CD4-positive, alpha-beta memory T cell (primary cell): ENCODE data around the gene QRICH1. TPM values are rescaled to one million over a fixed set of nuclear protein-coding genes. Genes with fewer than 3 reads are reported as not detected.

Source experiments
- CTCF ChIA-PET: fragments of 350-600 bp; sonication (Branson Sonifier 250); formaldehyde crosslinking; loops from one replicate; lab custom pipeline; 2021; ENCODE audit warnings: inconsistent platforms; ENCODE audit not compliant: partially characterized antibody; lab: Charles Lee
- POLR2A ChIA-PET: fragments of 350-600 bp; sonication (Branson Sonifier 250); formaldehyde crosslinking; loops from one replicate; lab custom pipeline; 2021; ENCODE audit not compliant: partially characterized antibody; lab: Charles Lee
- DNase-seq, 5 donors: peaks; one replicate each; pipeline versions ENCODE4 v3.0.0 to v3.0.0-alpha.2; 2020 to 2022; ENCODE audit warnings: mixed read lengths in 1 of 5
- H3K27ac ChIP-seq: one replicate; pipeline ENCODE4 v1.7.0; 2013; ENCODE audit warnings: low read depth, low read length
- H3K27me3 ChIP-seq: 2 replicates; pipeline ENCODE4 v1.7.0; 2013; ENCODE audit warnings: mild to moderate bottlenecking, low read length, moderate library complexity; ENCODE audit not compliant: insufficient read depth
- H3K36me3 ChIP-seq: 2 replicates; pipeline ENCODE4 v1.7.0; 2013; ENCODE audit warnings: mild to moderate bottlenecking, low read length, moderate library complexity; ENCODE audit not compliant: insufficient read depth
- H3K4me1 ChIP-seq: 2 replicates; pipeline ENCODE4 v1.7.0; 2013; ENCODE audit warnings: mild to moderate bottlenecking, low read length, moderate library complexity; ENCODE audit not compliant: insufficient read depth
- H3K4me3 ChIP-seq, 2 donors: one replicate each; pipeline ENCODE4 v1.7.0; 2013; ENCODE audit warnings: low read length in 2 of 2, mild to moderate bottlenecking in 1 of 2
- H3K9me3 ChIP-seq, 2 donors: one replicate each; pipeline ENCODE4 v1.7.0; 2013; ENCODE audit warnings: low read length in 2 of 2, control low read depth in 1 of 2; ENCODE audit not compliant: control insufficient read depth in 1 of 2
- H3K27ac Mint-ChIP-seq, 7 donors: one replicate each; pipeline ENCODE4 v1.8.0; 2020 to 2021; ENCODE audit warnings: mixed read lengths in 7 of 7, mild to moderate bottlenecking in 6 of 7, inconsistent platforms in 3 of 7, moderate library complexity in 3 of 7
- H3K27me3 Mint-ChIP-seq, 2 donors: one replicate each; pipeline ENCODE4 v1.8.0; 2020 to 2021; ENCODE audit warnings: mixed read lengths in 2 of 2
- H3K36me3 Mint-ChIP-seq, 2 donors: one replicate each; pipeline ENCODE4 v1.8.0; 2020 to 2021; ENCODE audit warnings: mixed read lengths in 2 of 2, inconsistent platforms in 1 of 2, mild to moderate bottlenecking in 1 of 2
- H3K4me1 Mint-ChIP-seq, 4 donors: one replicate each; pipeline ENCODE4 v1.8.0; 2020 to 2021; ENCODE audit warnings: mixed read lengths in 4 of 4, mild to moderate bottlenecking in 1 of 4
- H3K4me3 Mint-ChIP-seq, 8 donors: one replicate each; pipeline ENCODE4 v1.8.0; 2020 to 2021; ENCODE audit warnings: mixed read lengths in 8 of 8, mild to moderate bottlenecking in 7 of 8, moderate library complexity in 6 of 8, inconsistent platforms in 3 of 8
- H3K9me3 Mint-ChIP-seq, 8 donors: one replicate each; pipeline ENCODE4 v1.8.0; 2020 to 2021; ENCODE audit warnings: mixed read lengths in 8 of 8, mild to moderate bottlenecking in 5 of 8, inconsistent platforms in 3 of 8, moderate library complexity in 1 of 8
- intact Hi-C: fragments of 100-400 bp; cut with micrococcal nuclease; formaldehyde crosslinking; loops from one replicate; pipeline ENCODE4 v1.15.1; 2023
- polyA plus RNA-seq, 2 donors: library from polyadenylated mRNA; unstranded; fragments of 300-500 nt; fragmentation: Illumina TruSeq; gene quantifications; one replicate each; pipeline ENCODE4 v1.2.3, GENCODE V29; 2021
- total RNA-seq, 2 experiments: library from RNA; stranded (reverse); gene quantifications; one replicate each; pipeline ENCODE4 v1.2.3, GENCODE V29; 2021

QRICH1 gene
- total and polyA plus RNA-seq, 4 experiments from 2014 or later = 18.6 to 177 (median 102) TPM

GRCh38 chr3:49092938-49093852, 676 bp downstream of the QRICH1 start:
- H3K9me3 Mint-ChIP-seq = no peaks in the 10 kb centered on the region
- Histone ChIP-seq H3K27me3 (no peaks in the 10 kb centered on the region), H3K4me3 (peak overlapping the region; percentile 37 to 90), H3K4me1 (peaks cover 55% of the 10 kb centered on the region), H3K27ac (peak overlapping the region; percentile 87), H3K36me3 (peaks cover 10% of the 10 kb centered on the region), H3K9me3 (no peaks in the 10 kb centered on the region)
- peak; percentile 81 to 84 (median 83) for DNase-seq
- H3K36me3 Mint-ChIP-seq = peaks cover 6 to 40% of the 10 kb centered on the region in 2 donors
- peaks cover 21 to 52% (median 38%) of the 10 kb centered on the region in 4 donors for H3K4me1 Mint-ChIP-seq
- H3K4me3 Mint-ChIP-seq = peak overlapping the region; percentile 91 to 96 (median 96)
- POLR2A ChIA-PET = interaction anchor here (0.7 to 5.4 kb wide), 45 partner anchors 8 to 1930 kb away, joined by 3 to 122 read pairs (median 6); partner anchors contain the start of genes CCDC71, CELSR3, DAG1 and DALRD3
- CTCF ChIA-PET = interaction anchor here (0.6 to 4.3 kb wide), 15 partner anchors 11 to 369 kb away, joined by 3 to 38 read pairs (median 6); partner anchors contain the start of genes IMPDH2, KLHDC8B, NDUFAF3 and P4HTM
- peak overlapping the region; percentile 93 to 98 (median 95) for H3K27ac Mint-ChIP-seq
- no peaks in the 10 kb centered on the region for H3K27me3 Mint-ChIP-seq
- intact Hi-C loops = loop anchor here (2.0 kb wide), 1 partner anchor 64 kb away; the partner anchor contains the start of gene IMPDH2

- H3K27ac ChIP-seq = no peak overlapping the region
- no peaks in the 10 kb centered on the region for H3K27me3 ChIP-seq
- no peaks in the 10 kb centered on the region for H3K9me3 ChIP-seq
- peaks cover 11 to 26% of the 10 kb centered on the region in 2 donors for H3K36me3 Mint-ChIP-seq
- intact Hi-C loops = no loop called here
- no peak for DNase-seq
- POLR2A ChIA-PET = interaction anchor here (0.7 to 0.9 kb wide), 2 partner anchors 10 to 21 kb away, joined by 3 to 4 read pairs; no protein-coding TSS in a partner anchor
- H3K27ac Mint-ChIP-seq = no peak overlapping the region
- CTCF ChIA-PET = interaction anchor here (0.6 kb wide), 1 partner anchor 94 kb away, joined by 3 read pairs; no protein-coding TSS in a partner anchor
- H3K36me3 ChIP-seq = peaks cover 16% of the 10 kb centered on the region
- H3K4me3 Mint-ChIP-seq = no peak overlapping the region
- H3K4me1 ChIP-seq = peaks cover 29% of the 10 kb centered on the region
- H3K4me1 Mint-ChIP-seq = peaks cover 8 to 18% (median 16%) of the 10 kb centered on the region in 4 donors
- H3K9me3 Mint-ChIP-seq = no peaks in the 10 kb centered on the region
- H3K4me3 ChIP-seq = no peak overlapping the region
- H3K27me3 Mint-ChIP-seq = no peaks in the 10 kb centered on the region
Observed at GRCh38 chr3:49081429-49081828, 12.4 kb downstream of the QRICH1 start.

DNA sequence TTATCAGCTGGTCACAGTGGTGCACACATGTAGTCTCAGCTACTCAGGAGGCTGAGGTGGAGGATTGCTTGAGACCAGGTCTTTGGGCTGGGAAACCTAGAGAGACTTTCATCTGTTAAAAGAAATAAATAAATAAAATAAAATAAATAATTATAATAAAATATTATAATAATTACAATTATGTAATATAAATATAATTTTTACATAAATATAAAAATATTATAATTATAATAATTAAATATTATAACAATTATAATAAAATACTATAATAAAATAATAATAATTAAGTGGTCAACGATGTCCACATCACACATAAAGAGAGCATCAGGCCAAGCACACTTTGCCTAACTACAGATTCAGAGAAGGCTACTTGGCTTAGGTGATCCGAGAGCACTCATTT, 14.6 kb downstream of the QRICH1 start:
- no peak overlapping the region for H3K27ac Mint-ChIP-seq
- peaks cover 29% of the 10 kb centered on the region for H3K36me3 ChIP-seq
- H3K9me3 ChIP-seq = no peaks in the 10 kb centered on the region
- H3K27me3 ChIP-seq = no peaks in the 10 kb centered on the region
- no peak overlapping the region for H3K4me3 ChIP-seq
- peaks cover 19 to 32% of the 10 kb centered on the region in 2 donors for H3K36me3 Mint-ChIP-seq
- DNase-seq = no peak
- ChIA-PET POLR2A (interaction anchor here (1.3 to 2.9 kb wide), 2 partner anchors 8 to 15 kb away, joined by 3 to 14 read pairs; partner anchors contain the start of gene QRICH1), CTCF (no interaction called here)
- H3K27ac ChIP-seq = no peak overlapping the region
- peaks cover 21% of the 10 kb centered on the region for H3K4me1 ChIP-seq
- H3K4me3 Mint-ChIP-seq = no peak overlapping the region
- no peaks in the 10 kb centered on the region for H3K9me3 Mint-ChIP-seq
- H3K27me3 Mint-ChIP-seq = no peaks in the 10 kb centered on the region
- peaks cover 8 to 18% (median 15%) of the 10 kb centered on the region in 4 donors for H3K4me1 Mint-ChIP-seq
- intact Hi-C loops = no loop called here

DNA sequence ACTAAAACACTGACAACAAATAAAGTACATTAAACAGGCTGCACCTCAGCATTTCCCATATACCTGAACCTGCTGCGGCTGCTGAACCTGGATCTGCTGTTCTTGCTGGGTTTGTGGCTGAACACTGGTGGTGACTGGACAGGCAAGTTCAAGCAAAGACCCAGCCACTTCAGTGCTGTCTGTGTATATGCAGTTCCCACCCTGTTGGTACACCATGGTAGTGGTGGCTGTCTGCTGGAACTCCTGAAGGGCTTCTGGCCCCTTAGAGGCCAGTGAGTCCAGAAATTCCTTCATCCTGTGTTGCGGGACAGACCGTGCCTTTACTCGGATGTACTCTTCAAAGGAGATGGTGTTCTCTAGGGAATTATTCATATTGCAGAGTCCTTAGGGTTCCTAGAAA, 17.2 kb downstream of the QRICH1 start:
- ChIA-PET POLR2A (no interaction called here), CTCF (interaction anchor here (0.8 kb wide), 1 partner anchor 12 kb away, joined by 3 read pairs; no protein-coding TSS in a partner anchor)
- H3K27ac Mint-ChIP-seq = peak overlapping the region in 1 of 7 donors; percentile 42
- H3K4me3 Mint-ChIP-seq = no peak overlapping the region
- intact Hi-C loops = no loop called here
- Histone ChIP-seq H3K36me3 (peaks cover 48% of the 10 kb centered on the region), H3K4me3 (no peak overlapping the region), H3K27ac (no peak overlapping the region), H3K9me3 (no peaks in the 10 kb centered on the region), H3K27me3 (no peaks in the 10 kb centered on the region), H3K4me1 (peaks cover 13% of the 10 kb centered on the region)
- H3K27me3 Mint-ChIP-seq = no peaks in the 10 kb centered on the region
- H3K9me3 Mint-ChIP-seq = no peaks in the 10 kb centered on the region
- H3K4me1 Mint-ChIP-seq = peaks cover 8 to 18% (median 13%) of the 10 kb centered on the region in 4 donors
- no peak for DNase-seq
- peaks cover 34 to 54% of the 10 kb centered on the region in 2 donors for H3K36me3 Mint-ChIP-seq

- Histone ChIP-seq H3K4me3 (no peak overlapping the region), H3K9me3 (no peaks in the 10 kb centered on the region), H3K27ac (no peak overlapping the region), H3K4me1 (peaks cover 11% of the 10 kb centered on the region), H3K36me3 (peaks cover 52% of the 10 kb centered on the region), H3K27me3 (no peaks in the 10 kb centered on the region)
- CTCF ChIA-PET = interaction anchor here (0.8 kb wide), 1 partner anchor 13 kb away, joined by 3 read pairs; no protein-coding TSS in a partner anchor
- POLR2A ChIA-PET = no interaction called here
- Mint-ChIP-seq H3K9me3 (no peaks in the 10 kb centered on the region), H3K27ac (no peak overlapping the region), H3K4me3 (no peak overlapping the region), H3K36me3 (peaks cover 39 to 59% of the 10 kb centered on the region in 2 donors), H3K4me1 (peaks cover 7 to 18% (median 15%) of the 10 kb centered on the region in 4 donors), H3K27me3 (no peaks in the 10 kb centered on the region)
- no peak for DNase-seq
- intact Hi-C loops = no loop called here
Observed at GRCh38 chr3:49076116-49076515, 17.8 kb downstream of the QRICH1 start.

DNA sequence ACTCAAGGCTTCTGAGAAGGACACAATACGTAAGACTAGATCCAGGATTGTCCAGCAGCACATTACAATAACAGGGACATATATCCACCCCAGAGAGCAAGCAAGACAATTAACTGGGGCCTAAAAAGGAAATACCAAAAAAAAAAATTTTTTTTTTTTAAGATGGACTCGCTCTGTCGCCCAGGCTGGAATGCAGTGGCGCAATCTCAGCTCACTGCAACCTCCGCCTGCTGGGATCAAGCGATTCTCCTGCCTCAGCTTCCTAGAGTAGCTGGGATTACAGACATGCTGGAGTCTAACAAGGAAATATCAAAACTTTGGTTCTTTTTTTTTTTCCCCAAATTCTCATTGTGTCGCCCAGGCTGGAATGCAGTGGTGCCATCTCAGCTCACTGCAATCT, 35.9 kb downstream of the QRICH1 start:
- Mint-ChIP-seq H3K27ac (peak overlapping the region in 2 of 7 donors; percentile 25 to 58), H3K36me3 (peaks cover 34 to 51% of the 10 kb centered on the region in 2 donors), H3K4me1 (peaks cover 0 to 5% (median 5%) of the 10 kb centered on the region in 4 donors), H3K27me3 (no peaks in the 10 kb centered on the region), H3K4me3 (no peak overlapping the region), H3K9me3 (no peaks in the 10 kb centered on the region)
- Histone ChIP-seq H3K36me3 (peaks cover 27% of the 10 kb centered on the region), H3K27ac (no peak overlapping the region), H3K4me1 (no peaks in the 10 kb centered on the region), H3K27me3 (no peaks in the 10 kb centered on the region), H3K9me3 (no peaks in the 10 kb centered on the region), H3K4me3 (no peak overlapping the region)
- CTCF ChIA-PET = interaction anchor here (0.6 kb wide), 1 partner anchor 311 kb away, joined by 3 read pairs; no protein-coding TSS in a partner anchor
- intact Hi-C loops = no loop called here
- POLR2A ChIA-PET = no interaction called here
- no peak for DNase-seq

DNA sequence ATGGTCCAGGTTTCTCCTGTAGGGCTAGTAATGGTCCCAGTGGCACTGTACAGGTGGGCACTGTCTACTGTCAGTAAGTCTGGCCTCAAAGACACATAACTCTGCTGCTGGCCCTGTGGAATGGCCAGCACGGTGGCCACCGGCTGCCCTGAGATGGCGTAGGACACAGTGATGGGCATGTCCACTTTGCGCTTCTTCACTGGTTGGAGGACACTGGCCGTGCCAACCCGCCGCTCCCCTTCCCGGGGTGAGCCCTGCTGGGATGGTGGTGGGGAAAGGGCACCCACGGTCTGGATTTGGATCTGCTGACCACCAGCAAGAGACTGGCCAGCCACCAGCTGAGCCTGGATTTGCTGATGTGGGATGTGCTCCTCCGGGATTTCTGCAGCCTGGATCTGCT, 36.6 kb downstream of the QRICH1 start:
- H3K4me1 Mint-ChIP-seq = peaks cover 0 to 9% (median 6%) of the 10 kb centered on the region in 4 donors
- CTCF ChIA-PET = no interaction called here
- POLR2A ChIA-PET = no interaction called here

More for the DNA sequence above, 36.6 kb downstream of the QRICH1 start:
- peaks cover 27% of the 10 kb centered on the region for H3K36me3 ChIP-seq
- intact Hi-C loops = no loop called here
- no peak overlapping the region for H3K27ac ChIP-seq
- H3K4me1 ChIP-seq = no peaks in the 10 kb centered on the region
- peaks cover 34 to 54% of the 10 kb centered on the region in 2 donors for H3K36me3 Mint-ChIP-seq
- no peak for DNase-seq
- H3K27ac Mint-ChIP-seq = no peak overlapping the region
- H3K9me3 ChIP-seq = no peaks in the 10 kb centered on the region
- H3K27me3 Mint-ChIP-seq = no peaks in the 10 kb centered on the region
- H3K9me3 Mint-ChIP-seq = no peaks in the 10 kb centered on the region
- no peak overlapping the region for H3K4me3 Mint-ChIP-seq
- no peak overlapping the region for H3K4me3 ChIP-seq
- H3K27me3 ChIP-seq = no peaks in the 10 kb centered on the region
